CD14-positive monocyte (primary cell): ENCODE results near the gene RUFY4. TPM values are rescaled to one million over a fixed set of nuclear protein-coding genes. Genes with fewer than 3 reads are reported as not detected.

Experiments used
- DNase-seq, 3 donors: peaks; one replicate each; pipeline ENCODE4 v3.0.0-alpha.2; 2011 to 2022
- H2AFZ ChIP-seq: 2 replicates; pipeline ENCODE4 v1.6.0; 2012; ENCODE audit warnings: mild to moderate bottlenecking, low read depth, low read length, inconsistent platforms; ENCODE audit not compliant: insufficient read depth, poor library complexity, severe bottlenecking
- H3K27ac ChIP-seq, 2 donors: 1 replicate in 1 of 2; 2 replicates in 1 of 2; pipeline ENCODE4 v1.5.1; 2012 to 2013; ENCODE audit warnings: low read length in 2 of 2, control low read depth in 1 of 2, inconsistent platforms in 1 of 2, low read depth in 1 of 2, mild to moderate bottlenecking in 1 of 2
- H3K27me3 ChIP-seq, 2 donors: one replicate each; pipeline versions ENCODE4 v1.6.0 to v1.6.1; 2011 to 2013; ENCODE audit warnings: low read length in 2 of 2; ENCODE audit not compliant: control insufficient read depth in 2 of 2, insufficient read depth in 2 of 2
- H3K36me3 ChIP-seq, 2 donors: replicated peaks in 1 of 2; 1 replicate in 1 of 2; 2 replicates in 1 of 2; pipeline versions ENCODE4 v1.5.1 to v1.6.1; 2012 to 2013; ENCODE audit warnings: low read length in 2 of 2, control low read depth in 1 of 2, inconsistent platforms in 1 of 2, mild to moderate bottlenecking in 1 of 2; ENCODE audit not compliant: insufficient read depth in 2 of 2, control insufficient read depth in 1 of 2
- H3K4me1 ChIP-seq, 2 donors: 1 replicate in 1 of 2; 2 replicates in 1 of 2; pipeline versions ENCODE4 v1.5.1 to v1.6.1; 2012 to 2013; ENCODE audit warnings: low read length in 2 of 2, control low read depth in 1 of 2, inconsistent platforms in 1 of 2, mild to moderate bottlenecking in 1 of 2, moderate library complexity in 1 of 2; ENCODE audit not compliant: insufficient read depth in 2 of 2, control insufficient read depth in 1 of 2
- H3K4me2 ChIP-seq: replicated peaks from 2 replicates; pipeline ENCODE3; 2012; ENCODE audit warnings: low read length, moderate library complexity, mild to moderate bottlenecking; ENCODE audit not compliant: poor library complexity, severe bottlenecking; ENCODE audit errors: extremely low read depth
- H3K4me3 ChIP-seq, 3 experiments: fragments of 200-600 bp in 1 of 3; sonication (generic) in 1 of 3; replicated peaks in 1 of 3; 1 replicate in 2 of 3; 2 replicates in 1 of 3; pipeline ENCODE4 v1.5.1; 2011 to 2013; ENCODE audit warnings: low read length in 3 of 3, mild to moderate bottlenecking in 3 of 3, control low read depth in 2 of 3, low read depth in 2 of 3, inconsistent platforms in 1 of 3, moderate library complexity in 1 of 3
- H3K79me2 ChIP-seq: 2 replicates; pipeline ENCODE4 v1.6.0; 2012; ENCODE audit warnings: mild to moderate bottlenecking, control low read depth, inconsistent platforms, low read length, moderate library complexity; ENCODE audit not compliant: insufficient read depth
- H3K9ac ChIP-seq: 2 replicates; pipeline ENCODE4 v1.6.0; 2017; ENCODE audit warnings: low read length, mild to moderate bottlenecking; ENCODE audit not compliant: insufficient read depth, poor library complexity, severe bottlenecking
- H3K9me3 ChIP-seq, 2 donors: replicated peaks in 1 of 2; 1 replicate in 1 of 2; 2 replicates in 1 of 2; pipeline versions ENCODE4 v1.5.1 to v1.6.1; 2012 to 2013; ENCODE audit warnings: low read length in 2 of 2, control low read depth in 1 of 2; ENCODE audit not compliant: control insufficient read depth in 1 of 2, insufficient read depth in 1 of 2
- H4K20me1 ChIP-seq: 2 replicates; pipeline ENCODE4 v1.6.0; 2012; ENCODE audit warnings: mild to moderate bottlenecking, low read length, control low read depth, moderate library complexity; ENCODE audit not compliant: insufficient read depth
- H3K27ac Mint-ChIP-seq, 7 donors: one replicate each; pipeline ENCODE4 v1.8.0; 2020; ENCODE audit warnings: mild to moderate bottlenecking in 7 of 7, mixed read lengths in 7 of 7, moderate library complexity in 6 of 7, inconsistent platforms in 2 of 7
- H3K27me3 Mint-ChIP-seq, 3 donors: one replicate each; pipeline ENCODE4 v1.8.0; 2021 to 2022; ENCODE audit warnings: low read depth in 3 of 3, mild to moderate bottlenecking in 3 of 3, mixed read lengths in 3 of 3, moderate library complexity in 3 of 3, inconsistent platforms in 1 of 3
- H3K36me3 Mint-ChIP-seq, 2 donors: one replicate each; pipeline ENCODE4 v1.8.0; 2020; ENCODE audit warnings: mixed read lengths in 2 of 2, inconsistent platforms in 1 of 2, mild to moderate bottlenecking in 1 of 2
- H3K4me1 Mint-ChIP-seq: one replicate; pipeline ENCODE4 v1.8.0; 2020; ENCODE audit warnings: mild to moderate bottlenecking, mixed read lengths
- H3K4me3 Mint-ChIP-seq, 2 donors: one replicate each; pipeline ENCODE4 v1.8.0; 2020; ENCODE audit warnings: mild to moderate bottlenecking in 2 of 2, mixed read lengths in 2 of 2, moderate library complexity in 1 of 2
- H3K9me3 Mint-ChIP-seq, 7 donors: one replicate each; pipeline ENCODE4 v1.8.0; 2020 to 2022; ENCODE audit warnings: mixed read lengths in 7 of 7, mild to moderate bottlenecking in 6 of 7, moderate library complexity in 6 of 7, inconsistent platforms in 2 of 7
- WGBS: methylation state at CpG from one replicate; pipeline ENCODE4 v1.1.5; 2013; ENCODE audit warnings: missing lambda C conversion rate; ENCODE audit not compliant: insufficient coverage; 5-methylcytosine and 5-hydroxymethylcytosine counted together
- intact Hi-C, 2 donors: fragments of 100-400 bp; cut with micrococcal nuclease; formaldehyde crosslinking; loops; one replicate each; pipeline versions ENCODE4 v1.15.0 to v1.15.1; 2023
- polyA plus RNA-seq, 3 donors: library from polyadenylated mRNA; depleted of rRNA in 1 of 3; unstranded in 2 of 3; stranded (reverse) in 1 of 3; fragments of 300-500 nt in 2 of 3; fragments of >200 nt in 1 of 3; fragmentation: Illumina TruSeq in 2 of 3; gene quantifications; 1 replicate in 2 of 3; 2 replicates in 1 of 3; pipeline ENCODE4 v1.2.3, GENCODE V29; 2012 to 2021
- TF ChIP-seq, protein P1 (sequence below): fragments of 200-600 bp; IDR thresholded peaks from one replicate; pipeline ENCODE4 v1.8.0; 2022; ENCODE audit warnings: antibody characterized with exemption, mild to moderate bottlenecking

The RUFY4 gene
- polyA plus RNA-seq, 3 donors = 0.65 to 26.1 (median 0.68) TPM

DNA sequence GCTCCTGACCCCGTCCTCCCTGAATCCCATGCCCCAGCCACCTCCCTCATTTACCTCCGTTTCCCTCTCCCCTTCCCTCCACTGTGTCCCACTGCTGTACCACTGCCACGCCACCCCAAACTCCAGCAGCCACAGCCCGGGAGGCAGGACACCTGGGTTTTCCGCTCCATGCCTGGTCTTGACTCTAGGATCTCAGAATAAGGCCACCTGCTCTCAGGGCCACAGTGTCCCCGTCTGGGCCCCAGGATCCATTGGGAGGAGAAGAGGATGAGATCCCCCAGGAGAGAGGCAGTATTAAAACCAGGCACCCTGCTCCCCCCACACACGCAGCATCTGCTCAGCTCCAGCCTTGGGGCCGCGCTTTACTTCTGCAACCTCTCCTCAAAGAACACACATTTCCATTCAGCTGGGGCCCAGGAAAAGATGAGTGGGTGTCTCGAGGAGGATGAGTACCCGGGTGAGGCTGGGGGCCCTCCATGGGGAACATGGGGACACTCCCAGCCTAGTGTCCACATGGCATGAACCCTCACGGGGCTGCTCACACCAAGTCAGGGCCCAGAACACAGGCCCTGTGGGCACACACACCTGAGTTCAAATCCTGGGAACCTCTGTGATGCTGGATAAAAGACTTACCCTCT, 33.5 kb upstream of the RUFY4 start:
- peak overlapping the region; percentile 81 for H3K9ac ChIP-seq
- Mint-ChIP-seq H3K27ac (peak overlapping the region in 4 of 7 donors; percentile 56 to 96 (median 88)), H3K36me3 (peaks cover 0 to 7% of the 10 kb centered on the region in 2 donors), H3K4me1 (peaks cover 57% of the 10 kb centered on the region), H3K9me3 (no peaks in the 10 kb centered on the region), H3K27me3 (peaks cover 0 to 6% (median 0%) of the 10 kb centered on the region in 3 donors), H3K4me3 (peak overlapping the region; percentile 63 to 84)
- no peaks in the 10 kb centered on the region for H4K20me1 ChIP-seq
- DNase-seq = no peak
- TF ChIP-seq, protein P1, sequence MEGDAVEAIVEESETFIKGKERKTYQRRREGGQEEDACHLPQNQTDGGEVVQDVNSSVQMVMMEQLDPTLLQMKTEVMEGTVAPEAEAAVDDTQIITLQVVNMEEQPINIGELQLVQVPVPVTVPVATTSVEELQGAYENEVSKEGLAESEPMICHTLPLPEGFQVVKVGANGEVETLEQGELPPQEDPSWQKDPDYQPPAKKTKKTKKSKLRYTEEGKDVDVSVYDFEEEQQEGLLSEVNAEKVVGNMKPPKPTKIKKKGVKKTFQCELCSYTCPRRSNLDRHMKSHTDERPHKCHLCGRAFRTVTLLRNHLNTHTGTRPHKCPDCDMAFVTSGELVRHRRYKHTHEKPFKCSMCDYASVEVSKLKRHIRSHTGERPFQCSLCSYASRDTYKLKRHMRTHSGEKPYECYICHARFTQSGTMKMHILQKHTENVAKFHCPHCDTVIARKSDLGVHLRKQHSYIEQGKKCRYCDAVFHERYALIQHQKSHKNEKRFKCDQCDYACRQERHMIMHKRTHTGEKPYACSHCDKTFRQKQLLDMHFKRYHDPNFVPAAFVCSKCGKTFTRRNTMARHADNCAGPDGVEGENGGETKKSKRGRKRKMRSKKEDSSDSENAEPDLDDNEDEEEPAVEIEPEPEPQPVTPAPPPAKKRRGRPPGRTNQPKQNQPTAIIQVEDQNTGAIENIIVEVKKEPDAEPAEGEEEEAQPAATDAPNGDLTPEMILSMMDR = no peak
- H3K9me3 ChIP-seq = no peaks in the 10 kb centered on the region
- H3K4me3 ChIP-seq = peak overlapping the region; percentile 42 to 75 (median 62)
- H3K4me1 ChIP-seq = peaks cover 42 to 51% of the 10 kb centered on the region in 2 donors
- H3K27ac ChIP-seq = peak overlapping the region; percentile 16 to 89
- peaks cover 30% of the 10 kb centered on the region for H3K79me2 ChIP-seq
- H3K27me3 ChIP-seq = no peaks in the 10 kb centered on the region
- peak overlapping the region; percentile 83 for H2AFZ ChIP-seq
- intact Hi-C loops = no loop called here
- H3K4me2 ChIP-seq = peak overlapping the region; percentile 86
- WGBS = 78% methylated on average over 4 of the region's 12 CpGs
- no peaks in the 10 kb centered on the region for H3K36me3 ChIP-seq

DNA sequence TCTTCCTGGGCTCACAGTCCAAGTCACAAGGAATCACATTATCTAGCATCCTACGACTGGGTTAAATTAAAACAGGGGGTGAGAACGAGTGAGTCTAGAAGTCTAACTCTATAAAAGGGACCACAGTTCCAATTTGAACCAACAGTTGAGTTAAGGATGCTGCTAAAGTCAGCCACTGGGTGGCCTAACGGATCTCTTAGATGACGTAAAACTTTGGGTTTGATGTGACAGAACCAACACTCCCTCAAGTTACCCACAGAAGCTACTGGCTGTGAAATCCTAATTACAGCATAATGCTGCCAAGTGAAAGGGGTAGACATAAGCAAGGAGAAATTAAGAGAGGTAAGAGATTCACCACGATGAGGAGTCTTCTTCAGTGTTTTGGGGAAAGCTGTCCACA, 32.7 kb upstream of the RUFY4 start:
- H3K36me3 Mint-ChIP-seq = peaks cover 0 to 7% of the 10 kb centered on the region in 2 donors
- H3K36me3 ChIP-seq = no peaks in the 10 kb centered on the region
- H4K20me1 ChIP-seq = no peaks in the 10 kb centered on the region
- H3K4me1 Mint-ChIP-seq = peaks cover 63% of the 10 kb centered on the region
- H3K4me1 ChIP-seq = peaks cover 42 to 56% of the 10 kb centered on the region in 2 donors
- H3K9ac ChIP-seq = no peak overlapping the region
- peak; percentile 46 to 60 (median 54) for DNase-seq
- H3K27ac Mint-ChIP-seq = peak overlapping the region in 4 of 7 donors; percentile 32 to 96 (median 72)
- no CpG with 5 or more reads among the region's 5 CpGs for WGBS
- H3K79me2 ChIP-seq = peaks cover 30% of the 10 kb centered on the region
- peak overlapping the region in 1 of 3 experiments; percentile 75 for H3K4me3 ChIP-seq
- no peaks in the 10 kb centered on the region for H3K27me3 ChIP-seq
- peak overlapping the region; percentile 52 for H2AFZ ChIP-seq
- H3K4me2 ChIP-seq = peak overlapping the region; percentile 86
- H3K9me3 ChIP-seq = no peaks in the 10 kb centered on the region
- peaks cover 0 to 6% (median 0%) of the 10 kb centered on the region in 3 donors for H3K27me3 Mint-ChIP-seq
- H3K9me3 Mint-ChIP-seq = no peaks in the 10 kb centered on the region
- TF ChIP-seq, protein P1 = peak; percentile 48
- H3K27ac ChIP-seq = peak overlapping the region in 1 of 2 donors; percentile 89
- H3K4me3 Mint-ChIP-seq = peak overlapping the region in 1 of 2 donors; percentile 40
- intact Hi-C loops = no loop called here
